Measurements from ENCODE around the gene TLE5.
A peak's percentile ranks its signal among the peaks of the same experiment; 100 is the strongest.
"Not testable (repeated sequence)": the region's sequence is repeated elsewhere in the genome, so short reads cannot be mapped to it uniquely, and the experiment has no call there.

The TLE5 gene

GRCh38 chr19:3025549-3025886 is 36.8 kb downstream of the TLE5 start:
- DNase-seq (ENCODE audit: low spot score) = no peak

GRCh38 chr19:3024870-3025548 is 37.3 kb downstream of the TLE5 start:
- no peak for DNase-seq (ENCODE audit: low spot score)

GRCh38 chr19:3024509-3024869 is 37.8 kb downstream of the TLE5 start:
- no peak for DNase-seq (ENCODE audit: low spot score)

- DNase-seq (ENCODE audit: low spot score) = peak; percentile 22
These were observed 41.9 kb downstream of the TLE5 start for GRCh38 chr19:3020321-3020960.

GRCh38 chr19:3019211-3019854 is 43.0 kb downstream of the TLE5 start:
- no peak for DNase-seq (ENCODE audit: low spot score)

GRCh38 chr19:3017923-3018322 is 44.4 kb downstream of the TLE5 start:
- DNase-seq (ENCODE audit: low spot score) = no peak

- DNase-seq (ENCODE audit: low spot score) = no peak
These were observed 46.9 kb downstream of the TLE5 start for GRCh38 chr19:3015126-3016057.

- DNase-seq (ENCODE audit: low spot score) = no peak
These were observed 48.2 kb downstream of the TLE5 start for GRCh38 chr19:3014135-3014534.

- no peak for DNase-seq (ENCODE audit: low spot score)
These were observed 49.0 kb downstream of the TLE5 start for GRCh38 chr19:3013263-3013725.

- no peak for DNase-seq (ENCODE audit: low spot score)
These were observed 49.6 kb downstream of the TLE5 start for GRCh38 chr19:3012621-3013262.

GRCh38 chr19:3012059-3012458 is 50.2 kb downstream of the TLE5 start:
- DNase-seq (ENCODE audit: low spot score) = not testable (repeated sequence)

- DNase-seq (ENCODE audit: low spot score) = no peak
These were observed 51.4 kb downstream of the TLE5 start for GRCh38 chr19:3010871-3011270.

- DNase-seq (ENCODE audit: low spot score) = no peak
These were observed 53.3 kb downstream of the TLE5 start for GRCh38 chr19:3008994-3009393.

- DNase-seq (ENCODE audit: low spot score) = no peak
These were observed 54.3 kb downstream of the TLE5 start for GRCh38 chr19:3007975-3008374.

- DNase-seq (ENCODE audit: low spot score) = no peak
These were observed 56.1 kb downstream of the TLE5 start for GRCh38 chr19:3006075-3006767.

- DNase-seq (ENCODE audit: low spot score) = no peak
These were observed 57.0 kb downstream of the TLE5 start for GRCh38 chr19:3005345-3005744.

- DNase-seq (ENCODE audit: low spot score) = no peak
These were observed 57.8 kb downstream of the TLE5 start for GRCh38 chr19:3004522-3004921.

- no peak for DNase-seq (ENCODE audit: low spot score)
These were observed 59.2 kb downstream of the TLE5 start for GRCh38 chr19:3003046-3003445.
